ENCODE results near the gene DAPK2. TPM values are rescaled to one million over a fixed set of nuclear protein-coding genes. Genes with fewer than 3 reads are reported as not detected.

The DAPK2 gene
- total RNA-seq, 1 donor from 2014 or later: 43.4 TPM

DNA sequence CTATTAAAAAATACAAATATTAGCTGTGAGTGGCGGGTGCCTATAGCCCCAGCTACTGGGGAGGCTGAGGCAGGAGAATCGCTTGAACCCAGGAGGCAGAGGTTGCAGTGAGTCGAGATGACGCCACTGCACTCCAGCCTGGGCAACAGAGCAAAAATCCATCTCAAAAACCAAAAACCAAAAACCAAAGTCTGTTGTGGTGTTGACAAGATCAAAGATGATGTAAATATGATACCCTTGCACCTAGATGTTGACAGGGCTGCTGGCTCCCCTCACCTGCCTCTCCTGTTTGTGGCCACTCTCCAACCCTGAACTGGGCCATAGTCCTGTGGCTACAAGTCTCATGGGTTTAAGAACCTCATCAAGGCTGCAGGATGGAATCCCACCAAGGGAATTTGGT is 16.2 kb downstream of the DAPK2 start:
- DNase-seq (no peak), ATAC-seq (no peak)
- intact Hi-C loops (cut with micrococcal nuclease): no loop called here

- ATAC-seq: no peak
Measured at GRCh38 chr15:64029633-64030032, 16.7 kb downstream of the DAPK2 start.

GRCh38 chr15:64029110-64029509 is 17.2 kb downstream of the DAPK2 start:
- ATAC-seq (peak; percentile 13), DNase-seq (no peak)
- intact Hi-C loops (cut with micrococcal nuclease): no loop called here

More at GRCh38 chr15:64029633-64030032, 16.7 kb downstream of the DAPK2 start:
- intact Hi-C loops (cut with micrococcal nuclease): no loop called here
- no peak for DNase-seq

DNA sequence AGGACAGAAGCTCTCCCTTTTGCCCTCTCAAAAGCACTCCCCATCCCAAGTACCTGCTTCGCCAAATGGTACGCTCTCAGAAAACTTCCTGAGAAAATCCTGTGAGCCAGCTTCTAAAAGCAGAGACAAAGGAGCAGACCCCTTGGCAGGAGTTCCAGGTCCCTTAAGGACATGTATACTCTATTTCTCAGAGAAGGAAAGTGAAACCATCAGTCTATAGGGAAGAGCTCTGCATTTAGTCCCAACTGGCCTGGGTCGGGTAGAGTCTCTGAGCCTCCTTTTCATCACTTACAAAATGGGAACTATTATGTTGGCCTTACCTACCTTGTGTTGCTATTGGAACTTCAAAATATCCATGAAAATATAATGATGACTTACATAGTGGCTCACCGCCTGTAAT is 19.7 kb downstream of the DAPK2 start:
- DNase-seq (no peak), ATAC-seq (no peak)
- intact Hi-C loops (cut with micrococcal nuclease): no loop called here

GRCh38 chr15:64024172-64025050 is 21.9 kb downstream of the DAPK2 start:
- ATAC-seq (no peak), DNase-seq (no peak)
- intact Hi-C loops (cut with micrococcal nuclease): no loop called here

GRCh38 chr15:64023220-64023619 is 23.1 kb downstream of the DAPK2 start:
- DNase-seq: no peak
- no peak for ATAC-seq
- intact Hi-C loops (cut with micrococcal nuclease): no loop called here

DNA sequence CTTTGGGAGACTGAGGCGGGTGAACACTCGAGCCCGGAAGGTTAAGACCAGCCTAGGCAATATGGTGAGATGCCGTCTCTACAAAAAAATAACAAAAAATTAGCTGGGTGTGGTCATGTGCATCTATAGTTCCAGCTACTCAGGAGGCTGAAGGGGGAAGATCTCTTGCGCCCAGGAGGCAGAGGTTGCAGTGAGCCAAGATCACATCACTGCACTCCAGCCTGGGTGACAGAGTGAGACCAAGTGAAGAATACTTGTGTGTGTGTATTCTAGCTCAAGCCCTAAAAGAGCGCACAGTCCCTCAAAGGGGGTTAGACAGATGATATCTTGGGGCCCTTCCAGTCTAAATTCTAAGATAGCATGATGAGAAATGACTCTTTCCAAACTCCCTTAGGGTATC is 23.7 kb downstream of the DAPK2 start:
- no peak for DNase-seq
- intact Hi-C loops (cut with micrococcal nuclease): no loop called here
- no peak for ATAC-seq

DNA sequence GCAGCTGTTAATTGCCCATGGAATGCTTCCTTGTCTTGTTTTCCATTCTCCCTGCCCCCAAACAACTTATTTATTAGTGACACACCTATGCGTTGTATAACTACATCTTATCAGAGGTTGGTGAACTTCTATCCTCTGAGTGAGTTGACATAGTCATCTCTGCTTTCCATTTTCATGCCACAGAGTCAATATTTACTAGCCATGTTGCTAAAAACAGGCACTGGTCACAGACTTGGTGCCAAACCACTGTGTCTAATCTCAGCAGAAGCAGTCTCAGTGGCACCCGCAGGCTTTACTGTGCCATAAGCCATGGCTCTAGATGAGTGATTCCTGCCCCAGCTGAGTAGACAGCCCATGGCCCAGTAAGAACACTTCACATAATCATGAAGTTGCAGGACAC is 26.5 kb downstream of the DAPK2 start:
- intact Hi-C loops (cut with micrococcal nuclease): no loop called here
- DNase-seq (peak; percentile 73), ATAC-seq (peak; percentile 89)

DNA sequence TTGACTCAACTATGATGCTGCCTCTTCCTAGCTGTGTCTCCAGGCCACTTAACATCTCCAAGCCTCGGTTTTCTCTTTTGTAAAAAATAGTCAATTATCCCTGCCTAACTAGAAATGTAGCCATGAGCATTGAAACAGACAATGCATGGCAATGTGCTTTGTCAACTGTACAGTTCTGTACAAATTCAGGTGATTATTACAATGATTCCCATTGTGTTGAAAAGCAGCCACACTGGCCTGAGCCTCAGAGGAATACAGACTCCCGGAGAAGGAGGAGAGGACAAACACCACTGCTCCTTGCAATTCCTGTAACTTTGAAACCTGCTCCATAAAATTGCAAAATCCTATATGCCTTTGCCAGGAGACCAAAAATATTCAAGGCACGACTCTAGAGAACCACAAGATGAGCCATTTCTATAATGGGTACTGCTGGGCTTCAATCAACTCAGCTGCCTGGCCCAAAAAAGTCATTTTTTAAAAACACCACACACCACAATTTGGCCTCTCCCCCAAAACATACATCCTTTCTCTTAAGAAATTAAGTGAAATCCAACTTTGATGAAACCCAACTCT is 28.6 kb downstream of the DAPK2 start:
- ATAC-seq: no peak
- intact Hi-C loops (cut with micrococcal nuclease): no loop called here
- DNase-seq: no peak

- no peak for ATAC-seq
Measured at GRCh38 chr15:64017082-64017588, 29.1 kb downstream of the DAPK2 start.

GRCh38 chr15:64016257-64016656 is 30.0 kb downstream of the DAPK2 start:
- ATAC-seq (no peak), DNase-seq (no peak)
- intact Hi-C loops (cut with micrococcal nuclease): no loop called here

More at GRCh38 chr15:64017082-64017588, 29.1 kb downstream of the DAPK2 start:
- DNase-seq: no peak
- intact Hi-C loops (cut with micrococcal nuclease): no loop called here

DNA sequence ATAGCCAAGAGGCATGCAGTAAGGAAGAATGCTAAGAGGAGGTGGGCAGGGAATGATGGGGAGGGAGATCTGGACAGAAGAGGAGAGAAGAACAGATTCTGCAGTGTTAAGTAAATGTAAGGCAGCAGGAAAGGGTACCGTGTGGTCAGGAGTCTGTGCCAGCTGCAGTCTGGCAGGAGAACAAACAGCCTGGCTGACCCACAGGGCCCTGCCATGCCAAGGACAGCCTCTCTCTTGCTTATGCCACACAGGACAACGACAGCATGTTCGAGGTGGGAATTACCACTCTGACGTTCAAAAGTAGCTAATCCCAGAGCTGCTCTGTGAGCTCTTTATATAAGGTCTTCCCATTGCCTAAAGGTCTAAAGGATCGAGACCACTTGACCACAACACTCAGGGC is 31.3 kb downstream of the DAPK2 start:
- peak; percentile 80 for DNase-seq
- peak; percentile 75 for ATAC-seq
- intact Hi-C loops (cut with micrococcal nuclease): no loop called here

- intact Hi-C loops (cut with micrococcal nuclease): no loop called here
- ATAC-seq (no peak), DNase-seq (no peak)
Measured at GRCh38 chr15:64013179-64014062, 32.9 kb downstream of the DAPK2 start.

- DNase-seq (no peak), ATAC-seq (no peak)
- intact Hi-C loops (cut with micrococcal nuclease): no loop called here
Measured at GRCh38 chr15:64011736-64012135, 34.5 kb downstream of the DAPK2 start.

GRCh38 chr15:64010719-64011118 is 35.6 kb downstream of the DAPK2 start:
- intact Hi-C loops (cut with micrococcal nuclease): no loop called here
- peak; percentile 75 for ATAC-seq

GRCh38 chr15:64009798-64010261 is 36.5 kb downstream of the DAPK2 start:
- no peak for DNase-seq
- intact Hi-C loops (cut with micrococcal nuclease): no loop called here
- no peak for ATAC-seq

More at GRCh38 chr15:64010719-64011118, 35.6 kb downstream of the DAPK2 start:
- peak; percentile 73 for DNase-seq

DNA sequence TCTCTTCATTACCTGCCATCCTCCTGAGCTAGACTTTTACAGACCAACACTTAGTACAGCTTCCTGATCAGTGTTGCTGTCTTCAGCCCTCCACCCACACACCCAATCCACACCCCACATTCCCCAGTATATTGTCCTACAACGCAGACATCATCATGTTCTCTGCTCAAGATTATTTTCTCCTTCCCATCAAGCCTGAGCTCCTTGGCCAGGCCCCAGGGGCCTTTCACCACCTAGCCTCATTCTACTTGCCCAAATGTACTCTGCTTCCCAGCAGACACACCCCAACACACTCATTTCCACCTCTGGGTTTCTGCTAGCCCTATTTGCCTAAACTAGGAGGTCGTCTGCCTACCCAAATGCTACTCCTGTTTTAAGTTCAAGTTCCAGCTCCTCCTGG is 37.0 kb downstream of the DAPK2 start:
- ATAC-seq: peak; percentile 50
- DNase-seq: peak; percentile 83
- intact Hi-C loops (cut with micrococcal nuclease): no loop called here

GRCh38 chr15:64008177-64008576 is 38.1 kb downstream of the DAPK2 start:
- ATAC-seq: no peak

DNA sequence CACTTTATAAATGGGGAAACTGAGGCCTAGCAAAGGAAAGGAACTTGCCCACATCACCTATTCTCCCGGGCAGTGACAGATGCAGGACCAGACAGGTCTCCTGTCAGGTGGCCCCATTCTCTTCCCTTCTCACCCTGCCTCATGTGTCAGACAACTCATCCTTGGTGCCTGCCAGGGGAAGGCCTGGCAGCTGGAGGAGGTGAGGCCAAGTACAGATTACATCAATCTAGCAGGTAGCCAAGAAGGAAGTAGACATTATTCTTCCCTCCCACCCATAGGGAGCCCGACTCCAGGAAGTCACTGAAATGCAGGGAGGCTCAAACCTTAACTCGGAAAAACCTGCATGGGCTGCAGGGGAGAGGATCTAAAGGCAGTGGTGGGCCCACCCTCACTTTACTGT is 39.6 kb downstream of the DAPK2 start:
- ATAC-seq (no peak), DNase-seq (no peak)
- intact Hi-C loops (cut with micrococcal nuclease): no loop called here

More at GRCh38 chr15:64008177-64008576, 38.1 kb downstream of the DAPK2 start:
- DNase-seq: no peak
- intact Hi-C loops (cut with micrococcal nuclease): no loop called here

Measured in left ventricle myocardium superior (tissue), 1 donor.